Liver (tissue), 9 donors: Measurements from ENCODE around the gene JAK1. TPM values are rescaled to one million over a fixed set of nuclear protein-coding genes. Genes with fewer than 3 reads are reported as not detected.

ENCODE experiments used
- DNase-seq: peaks from one replicate; pipeline ENCODE4 v3.0.0-alpha.2; 2017; ENCODE audit warnings: low spot score
- H3K27ac ChIP-seq, 2 donors: one replicate each; pipeline ENCODE4 v1.7.0; 2013; ENCODE audit warnings: inconsistent platforms in 2 of 2, low read length in 2 of 2, control low read depth in 1 of 2, low read depth in 1 of 2, mild to moderate bottlenecking in 1 of 2
- H3K27me3 ChIP-seq, 4 donors: one replicate each; pipeline versions ENCODE4 v1.6.1 to v1.7.0; 2013; ENCODE audit warnings: low read length in 3 of 4, inconsistent platforms in 1 of 4, mild to moderate bottlenecking in 1 of 4, moderate library complexity in 1 of 4; ENCODE audit not compliant: control insufficient read depth in 4 of 4, insufficient read depth in 4 of 4
- H3K36me3 ChIP-seq, 4 donors: one replicate each; pipeline versions ENCODE4 v1.6.1 to v1.7.0; 2013; ENCODE audit warnings: low read length in 3 of 4, mild to moderate bottlenecking in 3 of 4, low read depth in 1 of 4, moderate library complexity in 1 of 4; ENCODE audit not compliant: control insufficient read depth in 4 of 4, insufficient read depth in 3 of 4
- H3K4me1 ChIP-seq, 4 donors: one replicate each; pipeline versions ENCODE4 v1.6.1 to v1.7.0; 2013; ENCODE audit warnings: low read length in 3 of 4, mild to moderate bottlenecking in 3 of 4, moderate library complexity in 1 of 4; ENCODE audit not compliant: control insufficient read depth in 4 of 4, insufficient read depth in 4 of 4
- H3K4me3 ChIP-seq, 3 donors: one replicate each; pipeline versions ENCODE4 v1.6.1 to v1.7.0; 2013; ENCODE audit warnings: low read length in 3 of 3, control low read depth in 1 of 3, low read depth in 1 of 3, mild to moderate bottlenecking in 1 of 3
- H3K9ac ChIP-seq, 2 donors: one replicate each; pipeline ENCODE4 v1.7.0; 2013; ENCODE audit warnings: low read length in 2 of 2, mild to moderate bottlenecking in 2 of 2, moderate library complexity in 2 of 2, control low read depth in 1 of 2, low read depth in 1 of 2
- H3K9me3 ChIP-seq, 4 donors: one replicate each; pipeline versions ENCODE4 v1.6.1 to v1.7.0; 2013; ENCODE audit warnings: low read length in 3 of 4; ENCODE audit not compliant: control insufficient read depth in 4 of 4
- CTCF ChIP-seq: fragments of 150-350 bp; IDR thresholded peaks from 2 replicates; pipeline ENCODE4 v1.5.1; 2017; ENCODE audit warnings: improper control_type of control experiment, low read depth, low read length; ENCODE audit not compliant: missing input control
- EGR1 ChIP-seq, 2 donors: IDR thresholded peaks; 2 replicates each; pipeline ENCODE4 v1.6.1; 2016 to 2018; ENCODE audit warnings: antibody characterized with exemption in 2 of 2, low read depth in 2 of 2
- FOXA1 ChIP-seq: IDR thresholded peaks from 2 replicates; pipeline ENCODE4 v1.6.1; 2016; ENCODE audit warnings: antibody characterized with exemption
- FOXA2 ChIP-seq: IDR thresholded peaks from 2 replicates; pipeline ENCODE4 v1.6.1; 2016; ENCODE audit warnings: antibody characterized with exemption
- GABPA ChIP-seq, 2 donors: IDR thresholded peaks in 1 of 2; conservative IDR thresholded peaks in 1 of 2; 2 replicates each; pipeline ENCODE4 v1.6.1; 2016; ENCODE audit warnings: antibody characterized with exemption in 2 of 2, mild to moderate bottlenecking in 1 of 2, moderate library complexity in 1 of 2
- HNF4A ChIP-seq, 2 donors: conservative IDR thresholded peaks; 2 replicates each; pipeline ENCODE4 v1.6.1; 2016; ENCODE audit warnings: antibody characterized with exemption in 2 of 2, mild to moderate bottlenecking in 2 of 2
- HNF4G ChIP-seq: IDR thresholded peaks from 2 replicates; pipeline ENCODE4 v1.6.1; 2016; ENCODE audit warnings: antibody characterized with exemption
- JUND ChIP-seq, 2 donors: IDR thresholded peaks; 2 replicates each; pipeline ENCODE4 v1.6.1; 2016; ENCODE audit warnings: antibody characterized with exemption in 2 of 2
- MAX ChIP-seq: IDR thresholded peaks from 2 replicates; pipeline ENCODE4 v1.6.1; 2016; ENCODE audit warnings: antibody characterized with exemption
- NR2F2 ChIP-seq: IDR thresholded peaks from 2 replicates; pipeline ENCODE4 v1.6.1; 2016; ENCODE audit warnings: antibody characterized with exemption
- RAD21 ChIP-seq, 2 donors: IDR thresholded peaks; 2 replicates each; pipeline ENCODE4 v1.6.1; 2016; ENCODE audit warnings: antibody characterized with exemption in 2 of 2, mild to moderate bottlenecking in 2 of 2
- REST ChIP-seq: IDR thresholded peaks from 2 replicates; pipeline ENCODE4 v1.6.1; 2016; ENCODE audit warnings: antibody characterized with exemption, mild to moderate bottlenecking
- RXRA ChIP-seq, 2 donors: IDR thresholded peaks; 2 replicates each; pipeline ENCODE4 v1.6.1; 2017 to 2018; ENCODE audit warnings: antibody characterized with exemption in 2 of 2, mild to moderate bottlenecking in 1 of 2
- SP1 ChIP-seq: IDR thresholded peaks from 2 replicates; pipeline ENCODE4 v1.6.1; 2018; ENCODE audit warnings: antibody characterized with exemption, mild to moderate bottlenecking
- TAF1 ChIP-seq: conservative IDR thresholded peaks from 2 replicates; pipeline ENCODE4 v1.6.1; 2016; ENCODE audit warnings: antibody characterized with exemption, mild to moderate bottlenecking
- YY1 ChIP-seq: IDR thresholded peaks from 2 replicates; pipeline ENCODE4 v1.6.1; 2016; ENCODE audit warnings: antibody characterized with exemption, mild to moderate bottlenecking
- ZBTB33 ChIP-seq: IDR thresholded peaks from 2 replicates; pipeline ENCODE4 v1.6.1; 2016; ENCODE audit warnings: antibody characterized with exemption
- WGBS: extraction: QIAGEN DNeasy Blood & Tissue Kit; methylation state at CpG from one replicate; pipeline ENCODE4 v1.1.7; 2013; 5-methylcytosine and 5-hydroxymethylcytosine counted together
- polyA plus RNA-seq, 2 donors: library from polyadenylated mRNA; stranded (reverse) in 1 of 2; unstranded in 1 of 2; fragments of 200-250 nt in 1 of 2; fragments of >200 nt in 1 of 2; fragmentation: Nextera tagmentation in 1 of 2; extraction: Ambion mirVana in 1 of 2; gene quantifications; one replicate each; pipeline versions ENCODE4 v1.2.1 to v1.2.3, GENCODE V29; 2013 to 2015
- total RNA-seq, 2 donors: library from RNA; depleted of rRNA; stranded (reverse); fragments of >200 nt; gene quantifications; one replicate each; pipeline ENCODE4 v1.2.3, GENCODE V29; 2014
- TF ChIP-seq, protein P1 (sequence below): IDR thresholded peaks from 2 replicates; pipeline ENCODE4 v1.6.1; 2016; ENCODE audit warnings: antibody characterized with exemption
- donor health status: healthy.
- donor health status: healthy.
- donor health status: healthy.
- donor health status: healthy.
- donor health status: healthy.

Gene JAK1
- total and polyA plus RNA-seq, 4 donors = 24.1 to 68.6 (median 34.5) TPM

DNA sequence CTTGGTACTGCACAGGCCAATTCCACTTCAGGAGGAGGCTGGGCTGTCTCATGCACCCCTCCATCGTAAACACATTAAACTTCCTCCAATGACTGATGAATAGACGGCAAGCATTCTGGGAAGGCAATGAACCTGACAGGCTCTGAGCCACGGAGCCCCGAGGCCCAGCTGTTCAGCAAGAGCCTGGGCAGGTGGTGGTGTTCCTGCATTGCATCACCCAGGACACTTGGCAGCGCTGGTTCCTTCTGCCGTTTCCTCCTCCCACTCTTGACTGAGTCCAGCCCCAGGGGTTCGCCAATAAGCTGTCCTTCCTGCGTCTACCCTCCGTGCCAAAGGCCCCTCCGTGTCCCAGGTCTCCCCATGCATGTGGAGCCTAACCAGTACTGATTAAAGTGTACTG, 109.8 kb downstream of the JAK1 start:
- no peak overlapping the region for H3K27ac ChIP-seq
- no peaks in the 10 kb centered on the region for H3K4me1 ChIP-seq
- H3K9ac ChIP-seq = no peak overlapping the region
- H3K36me3 ChIP-seq = peaks cover 1 to 62% (median 48%) of the 10 kb centered on the region in 4 donors
- H3K4me3 ChIP-seq = no peak overlapping the region
- no peaks in the 10 kb centered on the region for H3K27me3 ChIP-seq
- TF ChIP-seq EGR1 (IDR thresholded peaks at IDR 0.05; ENCODE audit: low read depth in 2 of 2) = no peak
- no peak for TF ChIP-seq YY1
- no peak for TF ChIP-seq NR2F2
- TF ChIP-seq, protein P1, sequence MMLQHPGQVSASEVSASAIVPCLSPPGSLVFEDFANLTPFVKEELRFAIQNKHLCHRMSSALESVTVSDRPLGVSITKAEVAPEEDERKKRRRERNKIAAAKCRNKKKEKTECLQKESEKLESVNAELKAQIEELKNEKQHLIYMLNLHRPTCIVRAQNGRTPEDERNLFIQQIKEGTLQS = no peak
- no peak for TF ChIP-seq HNF4A (conservative IDR thresholded peaks at IDR 0.05)
- no peak for TF ChIP-seq GABPA (IDR thresholded peaks at IDR 0.05 in 1 of 2, conservative IDR thresholded peaks at IDR 0.05 in 1 of 2)
- TF ChIP-seq RXRA (IDR thresholded peaks at IDR 0.05) = no peak
- TF ChIP-seq MAX = no peak
- TF ChIP-seq JUND (IDR thresholded peaks at IDR 0.05) = no peak
- no peak for TF ChIP-seq SP1
- TF ChIP-seq RAD21 (IDR thresholded peaks at IDR 0.05) = no peak
- TF ChIP-seq CTCF = no peak
- no peak for TF ChIP-seq FOXA1
- 53% methylated on average over 10 of the region's 10 CpGs for WGBS
- no peaks in the 10 kb centered on the region for H3K9me3 ChIP-seq
- no peak for DNase-seq

DNA sequence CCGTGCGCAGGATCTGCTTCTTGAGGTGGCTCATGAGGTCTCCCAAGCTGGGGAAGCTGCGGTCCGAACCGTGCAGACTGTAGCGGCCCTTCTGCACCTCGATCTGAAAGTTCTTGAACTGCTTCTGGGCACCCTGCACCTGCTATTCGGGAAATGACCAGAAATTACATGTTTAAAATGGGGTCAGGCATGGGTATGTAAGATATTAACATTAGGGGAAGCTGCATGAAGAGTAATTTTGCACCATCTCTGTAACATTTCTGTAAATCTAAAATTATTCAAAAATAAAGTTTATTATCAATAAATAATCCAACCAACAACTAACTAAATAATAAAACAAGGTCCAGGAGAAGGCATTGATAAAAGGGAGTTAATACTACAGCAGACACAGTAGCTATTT, 110.8 kb downstream of the JAK1 start:
- H3K36me3 ChIP-seq = peaks cover 1 to 68% (median 49%) of the 10 kb centered on the region in 4 donors
- H3K4me3 ChIP-seq = no peak overlapping the region
- H3K4me1 ChIP-seq = no peaks in the 10 kb centered on the region
- H3K9me3 ChIP-seq = no peaks in the 10 kb centered on the region
- H3K27me3 ChIP-seq = no peaks in the 10 kb centered on the region
- DNase-seq = no peak
- 97% methylated on average over 8 of the region's 8 CpGs for WGBS
- TF ChIP-seq RAD21 (IDR thresholded peaks at IDR 0.05) (no peak), HNF4G (no peak), CTCF (no peak), MAX (no peak), FOXA2 (no peak)
- no peak overlapping the region for H3K27ac ChIP-seq
- H3K9ac ChIP-seq = no peak overlapping the region

DNA sequence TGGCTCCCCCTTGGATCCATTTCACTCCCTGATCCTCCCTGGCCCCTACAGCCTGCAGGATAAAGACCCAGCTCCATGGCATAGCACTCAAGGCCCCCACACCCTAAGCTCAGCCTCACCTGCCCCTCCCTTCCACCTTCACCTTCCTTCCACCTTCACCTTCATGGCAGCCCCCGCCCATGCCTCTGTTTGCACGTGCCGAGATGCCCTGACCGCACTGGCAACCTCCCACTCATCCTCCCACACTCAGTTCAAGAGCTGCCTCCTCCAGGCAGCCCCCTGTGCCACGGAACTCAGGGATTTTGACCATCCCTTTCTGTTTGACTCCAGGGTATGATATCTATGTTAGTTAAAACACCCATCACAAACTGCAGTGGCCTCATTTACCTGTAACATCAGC, 111.7 kb downstream of the JAK1 start:
- H3K27ac ChIP-seq = no peak overlapping the region
- H3K4me1 ChIP-seq = no peaks in the 10 kb centered on the region
- no peak overlapping the region for H3K4me3 ChIP-seq
- 97% methylated on average over 5 of the region's 5 CpGs for WGBS
- no peak for DNase-seq
- no peaks in the 10 kb centered on the region for H3K27me3 ChIP-seq
- no peak overlapping the region for H3K9ac ChIP-seq
- peaks cover 1 to 72% (median 49%) of the 10 kb centered on the region in 4 donors for H3K36me3 ChIP-seq
- H3K9me3 ChIP-seq = no peaks in the 10 kb centered on the region
- TF ChIP-seq GABPA (IDR thresholded peaks at IDR 0.05 in 1 of 2, conservative IDR thresholded peaks at IDR 0.05 in 1 of 2) = no peak
- TF ChIP-seq TAF1 = no peak
- TF ChIP-seq YY1 = no peak
- TF ChIP-seq FOXA2 = no peak
- no peak for TF ChIP-seq REST
- no peak for TF ChIP-seq EGR1 (IDR thresholded peaks at IDR 0.05; ENCODE audit: low read depth in 2 of 2)
- no peak for TF ChIP-seq ZBTB33
- TF ChIP-seq MAX = no peak
- no peak for TF ChIP-seq FOXA1
